Karpas-422 (cell line): ENCODE measurements around the gene KIRREL3. TPM values are rescaled to one million over a fixed set of nuclear protein-coding genes. Genes with fewer than 3 reads are reported as not detected.

Experiments used
- DNase-seq: peaks from one replicate; pipeline ENCODE4 v3.0.0-alpha.2; 2015
- H2AFZ ChIP-seq: fragments of 200-600 bp; sonication (generic); 2 replicates; pipeline ENCODE4 v1.6.1; 2014; ENCODE audit warnings: antibody characterized with exemption, low read length, mixed read lengths
- H3K27ac ChIP-seq: fragments of 200-600 bp; sonication (generic); 2 replicates; pipeline ENCODE4 v1.5.1; 2014; ENCODE audit warnings: mild to moderate bottlenecking, low read length, moderate library complexity
- H3K27me3 ChIP-seq: fragments of 200-600 bp; sonication (generic); 2 replicates; pipeline ENCODE4 v1.6.1; 2014; ENCODE audit warnings: low read length, mixed read lengths
- H3K36me3 ChIP-seq: fragments of 200-600 bp; sonication (generic); 2 replicates; pipeline ENCODE4 v1.6.1; 2014; ENCODE audit warnings: low read length, mixed read lengths; ENCODE audit not compliant: insufficient read depth
- H3K4me1 ChIP-seq: fragments of 200-600 bp; sonication (generic); 2 replicates; pipeline ENCODE4 v1.6.1; 2014; ENCODE audit warnings: mild to moderate bottlenecking, low read length, mixed read lengths
- H3K4me2 ChIP-seq: fragments of 200-600 bp; sonication (generic); 2 replicates; pipeline ENCODE4 v1.6.1; 2014; ENCODE audit warnings: low read length, low read depth, mild to moderate bottlenecking; ENCODE audit not compliant: poor library complexity, severe bottlenecking
- H3K4me3 ChIP-seq: fragments of 200-600 bp; sonication (generic); 2 replicates; pipeline ENCODE4 v1.5.1; 2014; ENCODE audit warnings: mild to moderate bottlenecking, antibody characterized with exemption, low read length, mixed read lengths
- H3K79me2 ChIP-seq: fragments of 200-600 bp; sonication (generic); 2 replicates; pipeline ENCODE4 v1.6.1; 2014; ENCODE audit warnings: mild to moderate bottlenecking, low read length, mixed read lengths
- H3K9ac ChIP-seq: fragments of 200-600 bp; sonication (generic); 2 replicates; pipeline ENCODE4 v1.6.0; 2014; ENCODE audit warnings: low read length
- H3K9me2 ChIP-seq: fragments of 200-600 bp; sonication (generic), shearing (Covaris generic); replicated peaks from 2 replicates; pipeline ENCODE4 v1.6.0; 2014; ENCODE audit warnings: mild to moderate bottlenecking, low read length, moderate library complexity; ENCODE audit not compliant: insufficient read depth
- H3K9me3 ChIP-seq: fragments of 300-700, 200-600 bp; sonication (generic); 2 replicates; pipeline ENCODE4 v1.6.1; 2014; ENCODE audit warnings: low read length, mixed read lengths
- H4K20me1 ChIP-seq: fragments of 200-600 bp; sonication (generic); 2 replicates; pipeline ENCODE4 v1.6.1; 2014; ENCODE audit warnings: mild to moderate bottlenecking, antibody characterized with exemption, low read length, low read depth; ENCODE audit not compliant: insufficient read depth
- total RNA-seq: library from RNA; depleted of rRNA; stranded (reverse); fragments of >200 nt; shearing (Covaris generic); gene quantifications from 2 replicates; pipeline ENCODE4 v1.2.3, GENCODE V29; 2014; ENCODE audit warnings: low replicate concordance

KIRREL3 gene
- total RNA-seq, 1 experiment from 2014 or later = not detected

DNA sequence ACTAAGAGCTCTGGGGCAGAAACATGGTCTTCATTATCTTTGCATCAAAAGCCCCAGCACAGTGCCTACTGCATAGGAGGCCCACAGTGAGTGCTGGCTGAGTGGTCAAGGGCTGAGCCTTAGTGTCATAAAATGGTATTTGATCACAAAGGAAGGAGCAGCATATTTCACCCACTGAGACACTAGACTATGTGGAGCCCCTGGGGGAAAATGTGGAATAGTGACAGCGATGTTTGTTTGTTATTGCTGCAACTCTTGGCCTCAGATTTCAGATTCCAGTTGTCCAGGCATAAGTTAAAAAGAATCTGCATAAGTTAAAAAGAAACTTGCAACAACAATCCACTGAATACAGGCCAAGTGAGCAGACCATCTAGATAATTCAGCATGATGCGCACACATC is 7.0 kb downstream of the KIRREL3 start:
- Histone ChIP-seq H3K27ac (no peak overlapping the region), H3K79me2 (no peaks in the 10 kb centered on the region), H3K36me3 (no peaks in the 10 kb centered on the region), H3K4me3 (no peak overlapping the region), H3K4me1 (no peaks in the 10 kb centered on the region), H3K9me2 (no peaks in the 10 kb centered on the region), H3K9ac (no peak overlapping the region), H4K20me1 (no peaks in the 10 kb centered on the region), H3K9me3 (no peaks in the 10 kb centered on the region), H3K4me2 (no peak overlapping the region), H3K27me3 (no peaks in the 10 kb centered on the region), H2AFZ (no peak overlapping the region)
- no peak for DNase-seq

DNA sequence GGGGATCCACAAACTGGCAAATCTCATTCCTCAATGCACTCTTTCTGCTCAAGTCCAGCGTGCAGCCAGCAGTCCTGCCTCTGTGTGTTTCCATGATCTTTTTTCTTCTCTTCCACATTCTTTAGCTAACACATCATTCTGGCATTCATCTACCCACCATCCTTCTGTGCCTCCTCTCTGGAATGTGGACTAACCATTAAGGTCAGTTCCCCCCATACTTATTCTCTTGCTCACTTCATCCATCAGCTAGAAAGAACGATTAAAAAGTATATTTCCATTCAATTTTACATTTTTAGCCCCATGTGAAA is 7.8 kb downstream of the KIRREL3 start:
- Histone ChIP-seq H3K9me2 (no peaks in the 10 kb centered on the region), H3K27ac (no peak overlapping the region), H3K27me3 (no peaks in the 10 kb centered on the region), H3K36me3 (no peaks in the 10 kb centered on the region), H4K20me1 (no peaks in the 10 kb centered on the region), H3K4me2 (no peak overlapping the region), H3K9ac (no peak overlapping the region), H3K4me3 (no peak overlapping the region), H3K79me2 (no peaks in the 10 kb centered on the region), H3K9me3 (no peaks in the 10 kb centered on the region), H2AFZ (no peak overlapping the region), H3K4me1 (no peaks in the 10 kb centered on the region)
- no peak for DNase-seq

DNA sequence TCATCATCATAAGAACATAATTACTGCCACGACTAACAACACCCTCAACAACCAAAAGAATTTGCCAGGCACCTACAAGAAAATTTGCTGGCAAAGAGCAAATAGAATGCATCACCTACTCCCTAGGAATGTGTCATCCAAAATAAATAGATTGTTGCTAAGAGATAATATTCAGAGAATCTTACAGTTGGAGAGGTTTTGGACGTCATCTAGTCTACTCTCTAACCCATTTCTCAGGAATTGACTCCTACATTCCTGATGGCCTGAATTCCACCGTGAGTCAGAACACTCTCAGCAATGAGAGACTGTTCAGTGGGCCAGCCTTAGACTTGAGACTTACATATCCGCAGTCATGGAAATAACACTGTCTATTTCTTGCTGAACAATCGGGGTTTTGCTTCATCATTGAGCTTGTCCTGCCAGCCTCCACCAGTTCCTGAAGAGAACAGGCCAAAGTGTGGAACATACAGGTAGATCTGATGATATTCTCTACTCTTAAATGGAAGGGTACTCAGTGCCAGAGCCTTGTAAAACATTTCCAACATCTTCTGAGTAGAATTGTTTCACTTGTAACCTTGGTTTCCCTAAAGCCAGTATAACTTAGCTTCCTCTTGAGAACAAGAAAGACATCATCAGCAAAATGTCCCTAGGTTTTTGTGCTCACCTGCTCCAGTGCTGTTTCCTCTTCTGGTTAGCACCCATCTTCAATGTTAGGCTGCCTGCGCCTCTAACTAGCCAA is 8.3 kb downstream of the KIRREL3 start:
- Histone ChIP-seq H3K36me3 (no peaks in the 10 kb centered on the region), H4K20me1 (no peaks in the 10 kb centered on the region), H2AFZ (no peak overlapping the region), H3K9me2 (no peaks in the 10 kb centered on the region), H3K27me3 (no peaks in the 10 kb centered on the region), H3K9me3 (no peaks in the 10 kb centered on the region), H3K27ac (no peak overlapping the region), H3K79me2 (no peaks in the 10 kb centered on the region), H3K4me2 (no peak overlapping the region), H3K9ac (no peak overlapping the region), H3K4me1 (no peaks in the 10 kb centered on the region), H3K4me3 (no peak overlapping the region)
- DNase-seq = no peak

DNA sequence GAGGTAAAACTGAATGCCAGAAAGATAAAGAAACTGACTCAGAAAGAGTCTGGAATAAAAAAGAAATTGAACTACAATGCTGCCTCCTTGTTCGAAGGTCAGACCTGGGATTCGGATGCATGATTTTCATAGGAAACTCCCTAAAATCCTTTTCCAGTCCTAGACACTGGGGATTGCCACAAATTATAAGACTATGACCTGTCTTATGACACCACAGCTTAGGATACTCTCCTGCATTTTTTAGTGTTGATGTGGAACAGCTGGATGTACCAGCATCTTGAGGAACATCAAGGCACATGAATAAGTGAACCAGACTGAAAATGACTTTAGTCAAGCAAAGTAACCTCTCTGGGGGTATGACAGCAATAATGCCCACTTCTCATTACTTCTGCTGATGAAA is 9.0 kb downstream of the KIRREL3 start:
- Histone ChIP-seq H3K4me3 (no peak overlapping the region), H3K9ac (no peak overlapping the region), H3K4me2 (no peak overlapping the region), H3K27me3 (no peaks in the 10 kb centered on the region), H3K79me2 (no peaks in the 10 kb centered on the region), H3K27ac (no peak overlapping the region), H4K20me1 (no peaks in the 10 kb centered on the region), H3K36me3 (no peaks in the 10 kb centered on the region), H3K9me3 (no peaks in the 10 kb centered on the region), H3K4me1 (no peaks in the 10 kb centered on the region), H3K9me2 (no peaks in the 10 kb centered on the region), H2AFZ (no peak overlapping the region)
- DNase-seq = no peak

DNA sequence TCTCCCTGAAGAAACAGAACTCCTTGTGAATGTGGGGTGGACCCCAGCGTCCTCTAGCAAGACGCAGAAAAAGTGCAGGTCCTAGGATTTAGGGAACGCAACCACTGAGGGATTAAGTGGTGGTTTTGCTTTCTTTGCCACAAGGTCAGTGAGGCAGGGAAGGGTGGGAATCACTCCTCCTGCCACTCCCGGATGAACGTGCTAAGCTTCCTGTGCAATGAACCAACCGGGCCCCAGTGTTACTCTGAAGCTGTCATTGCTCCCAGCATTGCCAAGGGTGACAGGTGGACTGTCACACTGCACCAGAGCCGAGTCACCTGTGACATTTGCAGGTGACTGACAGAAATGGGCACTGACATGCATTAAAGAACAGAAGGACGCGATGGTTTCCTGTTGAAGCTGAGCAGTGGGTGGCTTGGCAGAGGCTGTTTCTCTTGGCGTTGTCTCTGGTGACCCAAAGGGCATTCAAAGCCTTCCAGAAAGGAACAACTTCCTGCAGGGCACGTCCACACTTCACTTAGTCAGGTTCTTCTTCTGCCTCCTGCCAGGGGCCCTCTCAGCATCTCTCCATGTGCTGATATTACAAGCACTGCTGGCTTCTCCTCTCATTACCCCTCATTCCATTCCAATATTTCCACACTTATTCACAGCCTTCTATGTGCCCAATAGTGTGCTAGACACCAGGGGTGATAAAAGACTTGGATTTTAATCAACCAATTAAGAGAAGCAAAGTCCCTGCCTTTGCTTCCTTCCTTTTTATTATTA is 9.7 kb downstream of the KIRREL3 start:
- H3K9ac ChIP-seq = no peak overlapping the region
- no peaks in the 10 kb centered on the region for H3K9me2 ChIP-seq
- no peaks in the 10 kb centered on the region for H3K27me3 ChIP-seq
- no peaks in the 10 kb centered on the region for H3K9me3 ChIP-seq
- no peaks in the 10 kb centered on the region for H3K36me3 ChIP-seq
- no peaks in the 10 kb centered on the region for H3K79me2 ChIP-seq
- H3K4me1 ChIP-seq = no peaks in the 10 kb centered on the region
- no peaks in the 10 kb centered on the region for H4K20me1 ChIP-seq
- no peak overlapping the region for H3K27ac ChIP-seq
- no peak for DNase-seq
- no peak overlapping the region for H3K4me2 ChIP-seq
- no peak overlapping the region for H2AFZ ChIP-seq
- no peak overlapping the region for H3K4me3 ChIP-seq

DNA sequence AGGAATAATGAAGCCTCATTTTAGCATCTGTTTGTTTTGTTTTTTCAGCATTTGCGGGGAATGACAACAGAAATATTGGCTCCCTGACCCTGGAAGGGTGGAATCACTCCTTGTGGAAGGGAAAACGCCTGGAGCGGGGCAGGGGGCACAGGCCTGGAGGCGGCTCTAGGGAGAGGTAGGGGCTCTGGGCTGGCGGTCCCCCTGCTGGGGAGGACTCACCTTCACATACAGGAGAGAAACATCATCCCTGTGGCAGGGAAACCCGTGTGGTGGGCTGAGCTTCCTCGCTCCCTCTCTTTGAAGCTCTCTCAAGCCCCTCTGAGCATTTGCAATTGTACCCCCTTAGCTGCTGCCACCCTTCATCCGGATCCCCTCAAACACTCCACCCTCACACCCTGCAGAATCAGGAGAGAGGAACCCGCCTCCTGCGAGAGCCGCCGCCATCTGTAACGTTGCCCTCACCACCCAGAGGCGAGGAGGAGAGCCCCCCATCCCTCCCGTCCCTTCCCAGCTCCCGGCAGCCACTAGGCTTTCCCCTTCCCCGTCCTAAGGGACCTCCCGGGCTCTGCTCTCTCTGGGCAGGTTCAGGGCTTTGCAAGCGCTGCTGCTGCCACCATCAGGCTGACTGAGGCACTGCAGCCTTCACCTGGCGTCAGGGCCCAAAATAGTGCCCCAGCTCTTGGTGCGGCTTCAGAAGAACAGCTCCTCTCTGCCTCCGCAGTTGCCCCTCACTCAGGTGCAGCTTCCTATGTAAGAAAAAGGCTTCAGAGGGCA is 10.4 kb downstream of the KIRREL3 start:
- Histone ChIP-seq H3K9me2 (no peaks in the 10 kb centered on the region), H3K9me3 (no peaks in the 10 kb centered on the region), H3K27me3 (no peaks in the 10 kb centered on the region), H4K20me1 (no peaks in the 10 kb centered on the region), H3K79me2 (no peaks in the 10 kb centered on the region), H3K4me3 (no peak overlapping the region), H2AFZ (no peak overlapping the region), H3K27ac (no peak overlapping the region), H3K36me3 (no peaks in the 10 kb centered on the region), H3K9ac (no peak overlapping the region), H3K4me2 (no peak overlapping the region), H3K4me1 (no peaks in the 10 kb centered on the region)
- peak; percentile 70 for DNase-seq

DNA sequence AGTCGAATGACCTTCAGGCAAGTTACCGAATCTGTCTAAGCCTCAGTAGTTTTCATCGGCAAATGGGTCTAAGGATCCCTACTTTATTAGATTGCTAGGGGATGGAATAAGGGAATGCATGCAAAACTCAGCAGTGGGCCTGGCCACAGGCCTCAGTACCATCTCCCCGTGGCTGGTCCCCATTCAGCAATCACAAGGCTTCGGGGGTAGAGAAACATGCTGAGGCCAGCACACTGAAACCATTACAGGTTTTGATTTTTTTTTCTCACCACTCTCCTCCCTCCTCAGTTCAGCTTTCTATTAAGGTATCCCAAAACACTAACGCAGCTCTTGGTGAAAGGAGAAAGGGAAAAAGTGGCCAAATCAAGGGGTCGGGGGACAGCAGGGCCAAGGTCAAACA is 11.9 kb downstream of the KIRREL3 start:
- no peaks in the 10 kb centered on the region for H3K79me2 ChIP-seq
- no peak overlapping the region for H3K9ac ChIP-seq
- H3K27ac ChIP-seq = no peak overlapping the region
- H3K4me3 ChIP-seq = no peak overlapping the region
- H2AFZ ChIP-seq = no peak overlapping the region
- H4K20me1 ChIP-seq = no peaks in the 10 kb centered on the region
- no peak overlapping the region for H3K4me2 ChIP-seq
- no peaks in the 10 kb centered on the region for H3K9me2 ChIP-seq
- no peaks in the 10 kb centered on the region for H3K4me1 ChIP-seq
- no peaks in the 10 kb centered on the region for H3K27me3 ChIP-seq
- H3K9me3 ChIP-seq = no peaks in the 10 kb centered on the region
- DNase-seq = no peak
- no peaks in the 10 kb centered on the region for H3K36me3 ChIP-seq

DNA sequence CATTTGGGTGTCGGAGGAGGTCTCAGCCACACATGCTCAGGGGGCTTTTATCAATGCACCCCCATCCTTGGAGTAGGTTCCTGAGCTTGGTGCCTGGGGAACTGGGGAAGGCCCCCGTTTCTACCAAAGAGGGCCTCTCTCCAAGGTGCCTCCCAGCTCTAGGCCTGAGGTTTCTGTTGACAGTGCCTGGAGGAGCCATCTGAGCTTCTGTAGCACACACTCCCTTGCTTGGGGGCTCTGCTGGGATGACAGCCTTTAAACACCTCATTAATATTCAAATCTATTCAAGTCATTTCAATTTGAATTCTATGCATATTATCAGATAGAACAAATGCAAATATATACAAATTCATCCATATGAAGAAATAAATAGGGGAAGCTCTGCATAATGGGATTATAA is 18.9 kb downstream of the KIRREL3 start:
- Histone ChIP-seq H3K9ac (no peak overlapping the region), H3K27me3 (no peaks in the 10 kb centered on the region)

More for the DNA sequence above, 18.9 kb downstream of the KIRREL3 start:
- Histone ChIP-seq H3K4me3 (no peak overlapping the region), H3K36me3 (no peaks in the 10 kb centered on the region), H3K4me1 (no peaks in the 10 kb centered on the region), H2AFZ (no peak overlapping the region), H3K9me2 (no peaks in the 10 kb centered on the region), H3K4me2 (no peak overlapping the region), H4K20me1 (no peaks in the 10 kb centered on the region), H3K9me3 (no peaks in the 10 kb centered on the region), H3K27ac (no peak overlapping the region), H3K79me2 (no peaks in the 10 kb centered on the region)
- DNase-seq = no peak
